Epithelial cell of proximal tubule (primary cell): ENCODE data around the gene RANBP10. TPM values are rescaled to one million over a fixed set of nuclear protein-coding genes. Genes with fewer than 3 reads are reported as not detected.

Experiments
- DNase-seq: peaks from one replicate; pipeline ENCODE4 v3.0.0-alpha.2; 2011; ENCODE audit warnings: low read depth
- H3K4me3 ChIP-seq: 2 replicates; pipeline ENCODE4 v1.5.1; 2011; ENCODE audit warnings: low read depth, mild to moderate bottlenecking, low read length
- CTCF ChIP-seq: conservative IDR thresholded peaks from 2 replicates; pipeline ENCODE4 v1.5.1; 2012; ENCODE audit warnings: low read depth, mild to moderate bottlenecking, low read length
- total RNA-seq: library from RNA; depleted of rRNA; stranded (reverse); fragments of >200 nt; gene quantifications from 2 replicates; pipeline ENCODE4 v1.2.3, GENCODE V29; 2015

Gene RANBP10
- total RNA-seq, 1 donor from 2014 or later = 4.0 TPM

- no peak overlapping the region for H3K4me3 ChIP-seq
- DNase-seq = no peak
- TF ChIP-seq CTCF = no peak
These were observed 25.4 kb downstream of the RANBP10 start for GRCh38 chr16:67780847-67781564.

GRCh38 chr16:67779256-67780014, 26.9 kb downstream of the RANBP10 start:
- no peak overlapping the region for H3K4me3 ChIP-seq
- TF ChIP-seq CTCF = no peak
- DNase-seq = no peak

GRCh38 chr16:67775273-67775672, 31.1 kb downstream of the RANBP10 start:
- H3K4me3 ChIP-seq = no peak overlapping the region
- DNase-seq = no peak
- no peak for TF ChIP-seq CTCF

- DNase-seq = no peak
- no peak for TF ChIP-seq CTCF
- H3K4me3 ChIP-seq = no peak overlapping the region
These were observed 31.9 kb downstream of the RANBP10 start for GRCh38 chr16:67774457-67774853.

- no peak overlapping the region for H3K4me3 ChIP-seq
- TF ChIP-seq CTCF = no peak
- DNase-seq = no peak
These were observed 32.5 kb downstream of the RANBP10 start for GRCh38 chr16:67773569-67774456.

- DNase-seq = no peak
- no peak overlapping the region for H3K4me3 ChIP-seq
- no peak for TF ChIP-seq CTCF
These were observed 33.3 kb downstream of the RANBP10 start for GRCh38 chr16:67773099-67773498.
